Stimulated activated CD4-positive, alpha-beta T cell treated with anti-CD3 and anti-CD28 coated beads, Interleukin-12 subunit alpha, Interleukin-12 subunit beta, amount 100 ng/mL, for 24 hours (primary cell): ENCODE measurements around the gene PGP.

Source experiments
- DNase-seq, 2 experiments: peaks; one replicate each; pipeline ENCODE4 v3.0.0-alpha.2; 2020; ENCODE audit warnings: low read depth in 2 of 2

Gene PGP

GRCh38 chr16:2237493-2238149 lies 23.0 kb upstream of the PGP start:
- no peak for DNase-seq

- no peak for DNase-seq
Observed at GRCh38 chr16:2237102-2237482, 22.5 kb upstream of the PGP start.

GRCh38 chr16:2236337-2237101 lies 21.9 kb upstream of the PGP start, which contains the start of gene DNASE1L2:
Gene DNASE1L2 (plus strand): TSS chr16:2236444. CDS start chr16:2236817, 373 bp downstream.
- DNase-seq, result no peak

GRCh38 chr16:2235695-2236336 lies 21.2 kb upstream of the PGP start:
- no peak for DNase-seq

GRCh38 chr16:2235234-2235651 lies 20.6 kb upstream of the PGP start:
- DNase-seq, result no peak

- DNase-seq, result no peak
Observed at GRCh38 chr16:2234813-2235170, 20.2 kb upstream of the PGP start.

GRCh38 chr16:2233872-2234812 lies 19.5 kb upstream of the PGP start:
- DNase-seq, result no peak

GRCh38 chr16:2233046-2233775 lies 18.6 kb upstream of the PGP start:
- DNase-seq, result no peak

- no peak for DNase-seq
Observed at GRCh38 chr16:2232094-2232990, 17.7 kb upstream of the PGP start.

GRCh38 chr16:2231016-2231931 lies 16.6 kb upstream of the PGP start:
- no peak for DNase-seq

GRCh38 chr16:2230376-2230775 lies 15.7 kb upstream of the PGP start:
- DNase-seq, result no peak

- no peak for DNase-seq
Observed at GRCh38 chr16:2229632-2230250, 15.1 kb upstream of the PGP start.

GRCh38 chr16:2229091-2229490 lies 14.5 kb upstream of the PGP start:
- DNase-seq, result no peak

GRCh38 chr16:2228161-2228824 lies 13.7 kb upstream of the PGP start:
- DNase-seq, result no peak

- no peak for DNase-seq
Observed at GRCh38 chr16:2226918-2227317, 12.3 kb upstream of the PGP start.

GRCh38 chr16:2226245-2226793 lies 11.7 kb upstream of the PGP start:
- DNase-seq, result no peak

GRCh38 chr16:2223942-2224486 lies 9.4 kb upstream of the PGP start:
- DNase-seq, result no peak
